Cardiac fibroblast (primary cell): ENCODE measurements around the gene ARID1B.
A peak's percentile ranks its signal among the peaks of the same experiment; 100 is the strongest.

Experiments used
- DNase-seq, 2 donors: peaks; one replicate each; pipeline versions ENCODE4 v3.0.0 to v3.0.0-alpha.2; 2010; ENCODE audit warnings: low read depth in 2 of 2
- H3K4me3 ChIP-seq, 2 donors: replicated peaks in 1 of 2; 1 replicate in 1 of 2; 2 replicates in 1 of 2; pipeline ENCODE4 v1.5.1; 2011; ENCODE audit warnings: low read depth in 2 of 2, low read length in 2 of 2, mild to moderate bottlenecking in 2 of 2, moderate library complexity in 1 of 2
- CTCF ChIP-seq: IDR thresholded peaks from one replicate; pipeline ENCODE4 v1.5.1; 2011; ENCODE audit warnings: low read depth, mild to moderate bottlenecking, low read length, inconsistent platforms

The ARID1B gene

DNA sequence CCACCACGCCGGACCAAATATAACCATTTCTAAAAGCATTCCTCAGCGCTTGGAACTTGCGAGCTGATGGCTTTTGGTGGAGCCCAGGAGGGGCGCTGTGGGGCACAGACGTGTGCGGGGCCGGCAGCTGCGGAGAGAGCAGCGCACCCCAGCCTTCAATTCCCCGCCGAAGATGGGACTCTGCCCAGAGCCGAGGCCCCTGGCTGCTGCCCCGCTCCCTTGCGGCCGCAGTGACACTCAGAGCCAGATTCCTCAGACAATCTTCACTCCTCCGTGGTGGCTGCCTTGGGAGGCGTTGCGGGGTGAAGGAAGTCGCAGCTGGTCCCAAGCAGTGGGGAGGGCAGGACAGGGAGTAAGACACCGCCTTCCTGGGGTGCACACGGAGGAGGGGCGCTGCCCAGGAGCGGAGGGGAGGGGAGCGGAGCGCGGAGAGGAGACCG is 458.4 kb downstream of the ARID1B start:
- DNase-seq = peak; percentile 52 to 63
- peak; percentile 69 for TF ChIP-seq CTCF
- H3K4me3 ChIP-seq = peak overlapping the region; percentile 49

GRCh38 chr6:157236040-157236725 is 459.0 kb downstream of the ARID1B start:
- DNase-seq = no peak
- TF ChIP-seq CTCF = no peak
- peak overlapping the region; percentile 49 for H3K4me3 ChIP-seq

GRCh38 chr6:157238346-157238745 is 461.2 kb downstream of the ARID1B start:
- DNase-seq = no peak
- TF ChIP-seq CTCF = no peak
- H3K4me3 ChIP-seq = no peak overlapping the region

GRCh38 chr6:157239148-157239547 is 462.0 kb downstream of the ARID1B start:
- TF ChIP-seq CTCF = no peak

DNA sequence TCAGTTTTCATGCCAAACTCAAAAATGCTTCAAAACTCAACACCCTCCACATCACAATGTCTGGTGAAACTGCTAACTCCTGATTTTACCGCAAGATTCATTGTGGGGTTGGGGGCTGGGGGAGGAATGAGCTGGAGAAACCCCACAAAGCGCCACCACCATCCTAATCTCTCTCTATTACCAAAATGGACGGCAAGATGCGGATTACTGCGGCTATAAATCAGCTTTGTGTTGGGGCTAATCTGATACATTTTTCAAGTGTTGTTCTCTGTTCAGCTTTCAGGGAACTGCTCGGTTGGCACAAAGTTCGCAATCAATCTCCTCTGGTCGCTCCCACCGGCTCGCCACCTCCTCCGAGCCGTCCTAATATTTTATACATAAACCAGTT is 462.5 kb downstream of the ARID1B start:
- no peak for DNase-seq
- no peak overlapping the region for H3K4me3 ChIP-seq
- no peak for TF ChIP-seq CTCF

More at GRCh38 chr6:157239148-157239547, 462.0 kb downstream of the ARID1B start:
- DNase-seq = no peak
- no peak overlapping the region for H3K4me3 ChIP-seq

DNA sequence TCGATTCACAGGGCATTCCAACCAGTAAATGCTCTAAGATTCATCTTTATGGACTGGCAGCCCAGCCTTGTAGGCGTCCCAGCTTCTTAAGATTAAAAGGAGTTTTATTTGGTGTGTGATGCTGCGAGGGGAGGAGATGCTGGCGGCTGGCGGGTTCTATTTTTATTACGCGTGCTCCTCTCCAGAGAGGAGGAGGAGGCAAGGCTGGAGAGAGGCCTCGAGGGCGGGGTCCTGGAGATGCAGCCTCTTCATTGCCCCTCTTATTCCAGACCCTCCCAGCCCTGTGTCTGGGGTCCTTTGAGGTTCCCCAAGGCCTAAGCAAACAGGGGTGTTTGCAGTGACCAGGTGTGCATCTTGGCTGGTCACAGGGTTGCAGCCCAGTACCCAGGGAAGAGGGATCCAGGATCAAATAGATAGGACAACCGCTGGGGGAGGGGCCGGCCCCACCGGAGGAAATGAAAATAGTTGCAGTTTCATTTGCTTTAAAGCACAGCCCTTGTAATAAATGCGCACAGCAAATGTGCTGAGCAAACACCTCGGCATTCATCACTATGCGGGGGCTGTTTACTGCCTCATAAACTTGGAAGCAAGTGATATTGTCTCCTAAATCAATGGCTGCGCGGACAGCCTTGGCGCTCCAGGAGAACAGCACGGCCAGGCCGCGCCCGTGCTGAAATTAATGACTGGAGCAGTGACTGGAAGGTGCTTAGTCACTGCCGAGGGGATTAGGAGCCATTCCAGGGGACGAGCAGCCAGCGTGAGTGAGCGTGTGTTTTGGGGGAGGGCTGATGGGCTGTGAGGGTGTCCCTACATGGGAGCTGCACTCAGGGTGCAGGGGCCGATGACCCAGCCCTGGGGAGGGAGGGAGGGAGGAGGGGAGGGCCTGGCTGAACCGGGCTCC is 463.1 kb downstream of the ARID1B start:
- TF ChIP-seq CTCF = no peak
- peak; percentile 36 to 37 for DNase-seq
- peak overlapping the region in 1 of 2 donors; percentile 26 for H3K4me3 ChIP-seq
